Endometrium (tissue), 2 donors: ENCODE results near the gene TPPP.
"Not testable (repeated sequence)": the region's sequence is repeated elsewhere in the genome, so short reads cannot be mapped to it uniquely, and the experiment has no call there.

Source experiments
- FAIRE-seq: peaks from 2 replicates; lab custom pipeline; 2012; peaks lifted over from hg19 to GRCh38; lab: Jason Lieb, UNC
- donor health status: control.
- donor health status: control.

The TPPP gene

GRCh38 chr5:645421-645820 lies 47.7 kb downstream of the TPPP start:
- FAIRE-seq, result no peak

- FAIRE-seq, result no peak
Observed at GRCh38 chr5:644971-645370, 48.2 kb downstream of the TPPP start.

- no peak for FAIRE-seq
Observed at GRCh38 chr5:644509-644908, 48.6 kb downstream of the TPPP start.

GRCh38 chr5:643811-644271 lies 49.3 kb downstream of the TPPP start:
- no peak for FAIRE-seq

GRCh38 chr5:643351-643801 lies 49.8 kb downstream of the TPPP start:
- FAIRE-seq, result no peak

GRCh38 chr5:642481-642880 lies 50.7 kb downstream of the TPPP start:
- no peak for FAIRE-seq

- no peak for FAIRE-seq
Observed at GRCh38 chr5:641331-641765, 51.8 kb downstream of the TPPP start.

- no peak for FAIRE-seq
Observed at GRCh38 chr5:640461-641330, 52.5 kb downstream of the TPPP start.

GRCh38 chr5:639584-640213 lies 53.5 kb downstream of the TPPP start:
- no peak for FAIRE-seq

GRCh38 chr5:639253-639530 lies 54.0 kb downstream of the TPPP start:
- FAIRE-seq, result no peak

GRCh38 chr5:638501-639252 lies 54.5 kb downstream of the TPPP start:
- FAIRE-seq, result no peak

- no peak for FAIRE-seq
Observed at GRCh38 chr5:637581-638450, 55.3 kb downstream of the TPPP start.

GRCh38 chr5:636951-637350 lies 56.2 kb downstream of the TPPP start:
- no peak for FAIRE-seq

GRCh38 chr5:635306-636055 lies 57.7 kb downstream of the TPPP start:
- FAIRE-seq, result no peak

- no peak for FAIRE-seq
Observed at GRCh38 chr5:634191-634590, 59.0 kb downstream of the TPPP start.

- FAIRE-seq, result no peak
Observed at GRCh38 chr5:633501-633955, 59.6 kb downstream of the TPPP start.

- not testable (repeated sequence) for FAIRE-seq
Observed at GRCh38 chr5:628351-629205, 64.6 kb downstream of the TPPP start.

GRCh38 chr5:627840-628239 lies 65.3 kb downstream of the TPPP start:
- FAIRE-seq, result no peak

- FAIRE-seq, result no peak
Observed at GRCh38 chr5:626850-627249, 66.3 kb downstream of the TPPP start.

- FAIRE-seq, result no peak
Observed at GRCh38 chr5:625516-625915, 67.6 kb downstream of the TPPP start.
